ENCODE data around the gene SPOUT1.

Gene SPOUT1

DNA sequence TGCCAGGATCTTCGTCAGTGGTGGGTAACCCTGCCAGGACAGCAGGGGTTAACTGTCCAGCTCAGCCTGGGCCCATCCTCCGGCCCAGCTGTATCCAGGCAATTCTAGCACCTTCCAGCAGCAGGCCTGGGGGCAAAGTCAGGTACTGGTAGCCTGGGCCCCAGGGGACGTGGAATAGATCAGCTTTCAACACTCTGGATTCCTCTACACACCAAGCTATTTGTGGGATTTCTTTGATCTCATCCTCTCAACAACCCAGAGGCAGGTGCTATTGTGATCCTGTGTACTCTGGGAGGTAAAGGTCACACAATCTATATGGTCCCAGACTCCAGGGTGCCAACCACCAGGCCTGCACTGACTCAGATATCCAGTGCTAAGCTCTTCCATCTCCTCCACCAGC is 8.7 kb upstream of the SPOUT1 start:
- in situ Hi-C loops (cut with MboI; ENCODE audit: low sequenced_read_pairs), result no loop called here

- in situ Hi-C loops (cut with MboI; ENCODE audit: low sequenced_read_pairs), result no loop called here
Observed at GRCh38 chr9:128836509-128837145, 7.0 kb upstream of the SPOUT1 start.

- in situ Hi-C loops (cut with MboI; ENCODE audit: low sequenced_read_pairs), result no loop called here
Observed at GRCh38 chr9:128835246-128836210, 5.9 kb upstream of the SPOUT1 start.

GRCh38 chr9:128833696-128834095 is 4.1 kb upstream of the SPOUT1 start:
- in situ Hi-C loops (cut with MboI; ENCODE audit: low sequenced_read_pairs), result no loop called here

DNA sequence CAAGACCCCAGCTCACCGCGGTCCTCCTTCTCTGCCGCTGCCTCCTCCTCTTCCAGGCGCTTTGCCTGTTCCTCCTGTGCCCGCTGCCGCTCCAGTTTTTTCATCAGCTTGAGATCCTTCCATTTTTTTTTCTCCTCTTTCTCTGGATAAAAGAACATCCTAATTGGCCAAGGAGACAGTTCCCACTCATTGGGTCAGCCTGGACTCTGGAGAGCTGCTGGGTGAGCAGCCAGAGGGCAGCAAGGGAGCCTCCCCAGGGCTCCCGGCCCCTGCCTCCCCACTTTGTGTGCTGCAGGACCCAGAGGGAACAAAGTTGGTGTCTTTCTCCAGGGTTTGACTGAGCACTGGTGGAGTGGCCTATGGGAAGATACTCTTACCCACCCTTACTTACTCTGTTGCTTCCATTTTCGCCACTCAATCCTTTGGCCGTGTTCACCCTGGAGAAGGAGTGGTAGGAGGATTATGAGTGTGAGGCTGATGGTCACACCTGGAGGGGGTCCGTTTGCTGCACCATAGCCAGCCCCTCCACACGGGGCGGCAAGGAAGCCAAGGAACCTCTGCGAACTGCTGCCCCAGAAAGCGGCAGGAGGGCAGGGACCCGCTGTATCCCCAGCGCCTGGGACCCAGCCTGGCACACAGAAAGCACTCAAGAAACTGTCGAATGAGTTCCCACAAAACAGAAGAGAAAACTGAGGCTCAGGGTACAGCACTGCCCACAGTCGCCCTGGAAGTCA is 708 bp downstream of the SPOUT1 start:
- in situ Hi-C loops (cut with MboI; ENCODE audit: low sequenced_read_pairs), result no loop called here

DNA sequence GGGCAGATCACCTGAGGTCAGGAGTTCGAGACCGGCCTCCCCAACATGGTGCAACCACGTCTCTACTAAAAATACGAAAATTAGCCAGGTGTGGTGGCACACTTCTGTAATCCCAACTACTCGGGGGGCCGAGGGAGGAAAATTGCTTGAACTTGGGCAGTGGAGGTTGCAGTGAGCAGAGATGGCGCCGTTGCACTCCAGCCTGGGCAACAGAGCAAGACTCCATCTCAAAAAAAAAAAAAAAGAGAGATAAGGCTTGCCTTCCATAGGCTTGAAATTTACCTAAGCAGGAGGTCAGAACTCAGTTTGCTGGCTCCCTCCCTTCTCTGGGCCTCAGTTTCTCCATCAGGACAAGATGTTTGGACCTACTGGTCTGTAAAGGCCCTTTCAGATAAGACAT is 1.3 kb downstream of the SPOUT1 start:
- in situ Hi-C loops (cut with MboI; ENCODE audit: low sequenced_read_pairs), result no loop called here

DNA sequence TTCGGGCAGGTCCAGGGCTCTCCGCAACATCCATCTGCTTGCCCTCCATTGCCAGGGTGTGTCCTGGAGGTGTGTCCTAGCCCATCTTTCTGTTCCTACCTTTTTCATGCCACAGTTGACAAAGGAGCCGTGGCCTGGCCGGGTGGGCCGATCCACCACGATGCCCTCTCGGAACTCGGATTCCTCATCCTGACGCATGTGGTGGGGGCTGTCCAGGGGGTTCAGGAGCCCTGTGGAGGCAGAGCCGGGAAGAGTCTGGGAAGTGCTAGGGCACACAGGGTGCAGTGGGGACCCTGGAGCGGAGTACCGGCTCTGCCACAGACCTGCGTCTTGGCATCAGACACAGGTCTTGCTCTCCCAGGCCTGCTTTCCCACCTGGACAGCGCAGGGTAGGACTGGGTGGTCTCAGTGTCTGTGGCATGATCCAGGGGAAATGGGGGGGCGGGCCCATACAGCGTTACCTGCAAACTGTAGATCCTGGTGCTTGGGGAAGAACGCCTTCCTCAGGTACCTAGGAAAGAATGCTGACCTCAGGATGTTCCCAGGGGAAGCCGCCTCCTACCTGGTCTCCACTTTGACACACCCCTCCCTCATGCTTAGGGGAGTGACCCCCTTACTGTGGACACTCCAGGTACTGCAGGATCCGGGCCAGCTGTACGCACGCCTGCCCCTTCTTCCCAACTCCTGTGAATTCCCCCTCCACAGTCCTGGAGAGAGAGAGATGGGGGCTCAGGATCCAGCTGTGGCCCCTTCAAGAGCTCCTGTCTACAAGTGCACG is 3.5 kb downstream of the SPOUT1 start:
- in situ Hi-C loops (cut with MboI; ENCODE audit: low sequenced_read_pairs), result no loop called here

DNA sequence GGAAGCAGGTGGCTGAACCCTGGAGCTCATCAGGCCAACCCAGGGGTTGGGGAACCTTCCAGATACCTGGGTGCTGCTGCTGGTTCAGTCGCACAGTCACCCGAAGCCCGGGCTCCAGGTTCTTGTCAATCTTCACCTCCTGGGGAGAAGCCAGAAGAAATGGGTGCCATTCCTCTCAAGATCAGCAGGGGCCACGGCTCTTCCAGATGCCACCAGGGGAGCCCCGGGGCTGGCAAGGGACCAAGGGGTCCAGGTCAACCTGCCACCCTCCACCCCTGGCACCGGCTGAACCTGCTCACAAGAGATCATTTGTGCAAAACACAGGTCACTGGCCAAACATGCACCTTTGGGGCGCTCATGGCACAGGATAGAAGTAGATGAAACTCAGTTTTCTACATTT is 4.7 kb downstream of the SPOUT1 start:
- in situ Hi-C loops (cut with MboI; ENCODE audit: low sequenced_read_pairs), result no loop called here

DNA sequence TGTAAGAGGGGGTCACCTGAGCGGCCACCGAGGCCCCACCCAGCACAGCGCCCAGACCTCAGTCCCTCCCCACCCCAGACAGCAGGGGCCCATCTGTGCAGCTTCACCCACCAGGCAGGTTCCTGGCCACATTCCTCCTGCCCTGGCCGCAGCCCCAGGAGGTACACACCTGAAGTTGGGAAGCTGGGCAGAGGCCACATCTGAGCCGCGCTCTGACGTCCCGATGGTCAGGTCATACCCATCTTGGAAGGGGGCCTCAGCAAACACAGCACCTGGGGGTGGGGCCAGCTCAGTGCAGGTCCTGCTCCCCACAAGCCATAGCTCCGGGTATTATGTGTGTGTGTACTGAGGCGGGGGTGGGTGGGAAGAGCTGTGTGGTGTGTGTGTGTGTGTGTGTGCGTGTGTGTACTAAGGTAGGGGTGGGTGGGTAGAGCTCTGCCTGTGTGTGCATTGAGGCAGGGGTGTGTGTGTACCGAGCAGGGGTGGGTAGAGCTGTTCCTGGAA is 5.6 kb downstream of the SPOUT1 start:
- in situ Hi-C loops (cut with MboI; ENCODE audit: low sequenced_read_pairs), result no loop called here

DNA sequence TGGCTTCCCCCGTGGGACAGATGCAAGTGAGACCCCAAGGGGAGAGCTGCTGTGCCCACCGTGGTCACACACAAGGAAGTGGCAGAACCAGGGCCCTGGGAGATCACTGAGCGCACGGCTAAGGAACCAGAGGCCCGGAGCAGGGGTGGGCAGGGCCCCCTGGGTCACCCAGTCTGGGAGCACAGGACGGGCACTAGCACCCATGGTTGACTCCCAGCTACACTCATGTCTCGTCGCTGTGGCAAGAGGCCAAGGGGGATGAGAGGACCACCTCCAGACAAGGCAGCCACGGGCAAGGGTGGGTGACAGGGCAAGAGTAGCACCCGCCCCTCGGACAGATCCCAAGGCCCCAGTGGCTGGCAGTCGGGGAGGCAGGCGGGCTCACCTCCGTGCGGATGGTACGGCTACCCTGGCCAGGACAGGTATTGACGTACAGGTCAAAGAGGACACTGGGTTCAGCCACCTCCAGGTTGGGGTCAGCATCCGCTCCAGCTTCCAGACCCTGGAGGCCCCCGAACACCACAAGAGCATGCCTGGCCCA is 6.2 kb downstream of the SPOUT1 start:
- in situ Hi-C loops (cut with MboI; ENCODE audit: low sequenced_read_pairs), result no loop called here

DNA sequence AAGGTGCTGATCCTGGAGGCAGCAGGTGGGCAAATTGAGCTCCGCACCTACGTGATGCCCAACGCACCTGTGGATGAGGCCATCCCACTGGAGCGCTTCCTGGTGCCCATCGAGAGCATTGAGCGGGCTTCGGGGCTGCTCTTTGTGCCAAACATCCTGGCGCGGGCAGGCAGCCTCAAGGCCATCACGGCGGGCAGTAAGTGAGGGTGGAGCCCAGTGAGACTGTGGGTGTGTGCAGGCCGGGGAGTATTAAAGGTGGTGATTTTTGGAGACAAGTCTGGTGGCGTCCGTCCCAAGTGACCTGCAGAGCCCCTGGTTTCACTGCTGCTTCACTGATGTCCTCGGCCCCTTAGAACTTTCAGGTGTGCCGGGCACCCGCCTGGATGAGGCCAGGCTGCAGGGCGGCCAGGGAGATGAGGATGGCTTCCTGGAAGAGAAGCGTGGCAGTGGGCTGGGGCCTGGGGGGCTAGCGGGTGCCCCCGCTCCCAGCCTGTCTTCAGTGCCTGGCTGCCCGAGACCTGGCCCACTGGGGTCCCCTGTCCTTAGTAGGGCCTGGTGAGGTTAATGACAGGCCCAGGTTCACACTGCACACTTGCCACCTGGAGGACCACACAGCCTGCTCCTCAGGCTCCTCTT is 7.1 kb downstream of the SPOUT1 start:
- in situ Hi-C loops (cut with MboI; ENCODE audit: low sequenced_read_pairs), result no loop called here

DNA sequence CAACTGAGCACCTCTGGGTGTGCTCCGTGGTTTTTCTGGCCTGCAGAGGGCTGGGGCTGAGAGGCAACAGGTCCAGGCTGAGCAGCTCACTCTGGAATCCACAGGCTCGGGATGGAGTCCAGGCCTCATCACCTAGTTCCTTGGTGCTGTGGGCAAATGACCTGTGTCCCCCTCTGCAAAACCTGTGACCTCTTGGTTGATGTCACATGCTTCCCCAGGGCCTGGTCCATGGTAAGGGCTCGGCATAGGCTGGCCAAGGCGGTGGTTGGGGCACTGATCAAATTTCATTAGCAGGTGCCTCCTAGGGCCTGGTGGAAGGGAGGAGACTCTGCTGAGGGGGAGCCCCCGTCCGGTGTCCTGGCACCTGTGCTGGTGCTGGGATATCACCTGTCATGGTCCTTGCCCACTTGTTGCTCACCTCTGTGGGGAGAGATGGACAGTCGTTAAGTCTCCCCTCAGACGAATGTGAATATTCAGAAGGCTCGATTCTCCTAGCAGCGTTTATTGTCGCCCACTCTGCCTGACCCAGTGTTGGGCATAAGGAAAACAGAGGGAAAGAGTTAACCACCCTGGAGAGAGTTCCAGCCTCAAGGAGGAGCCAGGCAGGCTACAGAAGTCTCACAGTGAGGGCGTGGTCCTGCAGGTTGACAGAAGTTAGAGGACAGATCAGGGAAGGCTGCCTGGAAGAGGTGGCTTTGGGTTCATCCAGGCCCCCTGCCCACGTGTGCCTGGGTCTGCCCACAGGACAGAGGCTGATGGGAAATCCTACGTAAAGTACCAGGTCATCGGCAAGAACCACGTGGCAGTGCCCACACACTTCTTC is 7.8 kb downstream of the SPOUT1 start:
- in situ Hi-C loops (cut with MboI; ENCODE audit: low sequenced_read_pairs), result no loop called here

GRCh38 chr9:128820665-128821583 is 8.7 kb downstream of the SPOUT1 start:
- in situ Hi-C loops (cut with MboI; ENCODE audit: low sequenced_read_pairs), result no loop called here

- in situ Hi-C loops (cut with MboI; ENCODE audit: low sequenced_read_pairs), result no loop called here
Observed at GRCh38 chr9:128819716-128820664, 9.6 kb downstream of the SPOUT1 start.

DNA sequence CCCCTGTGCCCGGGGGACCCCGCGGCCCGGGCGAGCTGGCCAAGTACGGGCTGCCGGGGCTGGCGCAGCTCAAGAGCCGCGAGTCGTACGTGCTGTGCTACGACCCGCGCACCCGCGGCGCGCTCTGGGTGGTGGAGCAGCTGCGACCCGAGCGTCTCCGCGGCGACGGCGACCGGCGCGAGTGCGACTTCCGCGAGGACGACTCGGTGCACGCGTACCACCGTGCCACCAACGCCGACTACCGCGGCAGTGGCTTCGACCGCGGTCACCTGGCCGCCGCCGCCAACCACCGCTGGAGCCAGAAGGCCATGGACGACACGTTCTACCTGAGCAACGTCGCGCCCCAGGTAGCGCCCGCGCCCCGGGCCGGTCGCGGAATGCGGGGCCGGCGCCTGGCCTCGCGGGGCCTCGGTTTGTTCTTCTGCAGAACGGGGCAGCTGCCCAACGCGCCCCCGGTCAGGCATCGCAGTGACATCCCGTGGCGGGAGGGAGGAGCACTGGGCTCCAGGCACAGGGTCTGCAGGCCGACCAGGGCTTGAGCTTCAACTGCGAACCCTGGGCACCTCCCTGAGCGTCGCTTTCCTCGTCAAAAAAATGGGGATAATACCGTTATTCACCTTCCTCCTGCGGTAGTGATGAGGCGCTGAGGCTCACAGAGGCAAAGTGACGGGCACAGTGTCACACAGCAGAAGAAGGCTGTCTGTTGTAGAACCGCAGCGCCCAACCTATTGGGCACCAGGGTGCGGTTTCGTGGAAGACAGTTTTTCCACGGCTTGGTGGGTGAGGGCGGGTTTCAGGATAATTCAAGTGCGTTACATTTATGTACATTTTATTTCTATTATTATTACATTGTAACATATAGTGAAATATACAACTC is 10.5 kb downstream of the SPOUT1 start:
- in situ Hi-C loops (cut with MboI; ENCODE audit: low sequenced_read_pairs), result no loop called here
